ENCODE data around the gene KCNIP1. TPM values are rescaled to one million over a fixed set of nuclear protein-coding genes. Genes with fewer than 3 reads are reported as not detected.
A peak's percentile ranks its signal among the peaks of the same experiment; 100 is the strongest.

KCNIP1 gene
- total RNA-seq, 1 donor from 2014 or later: 5.3 TPM

- Mint-ChIP-seq H3K27ac (no peak overlapping the region), H3K4me3 (no peak overlapping the region), H3K36me3 (no peaks in the 10 kb centered on the region), H3K9me3 (no peaks in the 10 kb centered on the region), H3K27me3 (peaks cover 14% of the 10 kb centered on the region), H3K4me1 (ENCODE audit: unreplicated experiment) (peaks cover 12% of the 10 kb centered on the region)
- TF ChIP-seq, protein P1, sequence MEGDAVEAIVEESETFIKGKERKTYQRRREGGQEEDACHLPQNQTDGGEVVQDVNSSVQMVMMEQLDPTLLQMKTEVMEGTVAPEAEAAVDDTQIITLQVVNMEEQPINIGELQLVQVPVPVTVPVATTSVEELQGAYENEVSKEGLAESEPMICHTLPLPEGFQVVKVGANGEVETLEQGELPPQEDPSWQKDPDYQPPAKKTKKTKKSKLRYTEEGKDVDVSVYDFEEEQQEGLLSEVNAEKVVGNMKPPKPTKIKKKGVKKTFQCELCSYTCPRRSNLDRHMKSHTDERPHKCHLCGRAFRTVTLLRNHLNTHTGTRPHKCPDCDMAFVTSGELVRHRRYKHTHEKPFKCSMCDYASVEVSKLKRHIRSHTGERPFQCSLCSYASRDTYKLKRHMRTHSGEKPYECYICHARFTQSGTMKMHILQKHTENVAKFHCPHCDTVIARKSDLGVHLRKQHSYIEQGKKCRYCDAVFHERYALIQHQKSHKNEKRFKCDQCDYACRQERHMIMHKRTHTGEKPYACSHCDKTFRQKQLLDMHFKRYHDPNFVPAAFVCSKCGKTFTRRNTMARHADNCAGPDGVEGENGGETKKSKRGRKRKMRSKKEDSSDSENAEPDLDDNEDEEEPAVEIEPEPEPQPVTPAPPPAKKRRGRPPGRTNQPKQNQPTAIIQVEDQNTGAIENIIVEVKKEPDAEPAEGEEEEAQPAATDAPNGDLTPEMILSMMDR (conservative IDR thresholded peaks at IDR 0.05): no peak
- peak; percentile 63 for DNase-seq (ENCODE audit: extremely low spot score, unreplicated experiment)
These were observed 19.9 kb upstream of the KCNIP1 start for GRCh38 chr5:170483701-170484458.

DNA sequence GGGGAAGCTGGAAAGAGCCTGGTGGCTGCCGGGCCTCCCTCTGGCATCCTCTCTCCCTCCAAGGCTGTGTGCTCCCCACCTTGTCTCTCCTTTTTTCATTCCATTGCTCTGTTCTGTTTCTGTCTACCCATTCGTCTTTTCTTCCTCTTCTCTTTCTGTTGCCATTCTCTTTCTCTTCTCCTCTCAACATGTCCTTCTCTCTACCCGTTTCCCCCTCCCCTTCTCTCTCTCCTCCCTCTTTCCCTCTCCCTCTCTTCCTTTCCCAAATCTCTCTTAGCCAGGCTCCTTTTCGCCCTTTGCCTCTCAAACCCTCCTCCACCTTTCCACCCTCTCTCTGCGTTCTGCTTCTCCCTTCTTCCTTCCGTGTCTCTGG is 19.4 kb upstream of the KCNIP1 start:
- Mint-ChIP-seq H3K4me3 (no peak overlapping the region), H3K27me3 (peaks cover 11% of the 10 kb centered on the region), H3K9me3 (no peaks in the 10 kb centered on the region), H3K4me1 (ENCODE audit: unreplicated experiment) (peaks cover 11% of the 10 kb centered on the region), H3K36me3 (no peaks in the 10 kb centered on the region), H3K27ac (no peak overlapping the region)
- DNase-seq (ENCODE audit: extremely low spot score, unreplicated experiment): peak; percentile 15
- TF ChIP-seq, protein P1 (conservative IDR thresholded peaks at IDR 0.05): no peak

DNA sequence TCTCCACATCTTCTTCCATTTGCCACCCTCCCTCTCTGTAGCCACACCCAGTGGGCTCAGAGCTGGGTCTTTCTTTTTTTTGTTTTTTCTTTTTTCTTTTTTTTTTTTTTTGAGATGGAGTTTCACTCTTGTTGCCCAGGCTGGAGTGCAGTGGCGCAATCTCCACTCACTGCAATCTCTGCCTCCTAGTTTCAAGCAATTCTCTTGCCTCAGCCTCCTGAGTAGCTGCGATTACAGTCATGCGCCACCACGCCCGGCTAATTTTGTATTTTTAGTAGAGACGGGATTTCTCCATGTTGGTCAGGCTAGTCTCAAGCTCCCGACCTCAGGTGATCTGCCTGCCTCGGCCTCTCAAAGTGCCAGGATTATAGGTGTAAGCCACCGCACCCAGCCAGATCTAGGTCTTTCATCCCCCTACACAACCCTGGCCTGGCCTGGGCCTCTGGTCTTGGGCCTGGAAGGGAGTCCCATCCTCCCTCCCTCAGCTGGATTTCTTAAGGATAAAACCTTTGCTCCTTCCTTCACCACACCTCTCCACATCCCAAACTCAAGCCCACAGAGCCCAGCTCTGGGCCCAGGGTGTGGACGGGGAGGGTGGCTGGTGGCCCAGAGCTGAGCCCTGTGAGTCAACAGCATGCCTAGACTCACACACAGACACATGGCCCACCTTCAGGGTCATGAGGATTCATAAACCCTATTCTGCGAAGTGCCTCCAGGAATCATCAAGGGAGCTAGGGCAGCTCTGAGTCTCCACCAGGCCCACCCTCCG is 18.8 kb upstream of the KCNIP1 start:
- H3K36me3 Mint-ChIP-seq: no peaks in the 10 kb centered on the region
- H3K9me3 Mint-ChIP-seq: no peaks in the 10 kb centered on the region
- TF ChIP-seq, protein P1 (conservative IDR thresholded peaks at IDR 0.05): no peak
- no peak overlapping the region for H3K27ac Mint-ChIP-seq
- H3K4me3 Mint-ChIP-seq: no peak overlapping the region
- DNase-seq (ENCODE audit: extremely low spot score, unreplicated experiment): no peak
- H3K4me1 Mint-ChIP-seq (ENCODE audit: unreplicated experiment): peaks cover 8% of the 10 kb centered on the region
- peaks cover 11% of the 10 kb centered on the region for H3K27me3 Mint-ChIP-seq

DNA sequence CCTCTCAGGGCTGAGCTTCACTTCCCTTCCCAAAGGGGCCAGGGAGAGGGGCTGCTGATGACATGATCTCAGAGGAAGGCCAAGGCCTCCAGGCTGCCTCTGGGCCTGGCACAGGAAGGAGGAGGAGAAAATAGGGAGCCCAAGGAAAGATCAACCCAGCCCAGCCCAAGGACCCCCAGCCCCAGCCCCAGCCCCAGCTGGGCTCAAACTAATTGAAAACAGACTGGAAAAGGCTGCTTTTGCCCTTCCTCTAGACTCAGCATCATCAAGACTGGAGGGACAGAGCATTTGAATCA is 18.3 kb upstream of the KCNIP1 start:
- TF ChIP-seq, protein P1 (conservative IDR thresholded peaks at IDR 0.05): no peak
- peaks cover 11% of the 10 kb centered on the region for H3K27me3 Mint-ChIP-seq
- H3K4me1 Mint-ChIP-seq (ENCODE audit: unreplicated experiment): peaks cover 9% of the 10 kb centered on the region
- H3K9me3 Mint-ChIP-seq: no peaks in the 10 kb centered on the region
- no peak for DNase-seq (ENCODE audit: extremely low spot score, unreplicated experiment)
- H3K27ac Mint-ChIP-seq: no peak overlapping the region
- no peaks in the 10 kb centered on the region for H3K36me3 Mint-ChIP-seq
- no peak overlapping the region for H3K4me3 Mint-ChIP-seq

GRCh38 chr5:170486371-170486770 is 17.4 kb upstream of the KCNIP1 start:
- Mint-ChIP-seq H3K36me3 (no peaks in the 10 kb centered on the region), H3K27me3 (peaks cover 11% of the 10 kb centered on the region), H3K9me3 (no peaks in the 10 kb centered on the region), H3K4me1 (ENCODE audit: unreplicated experiment) (peaks cover 17% of the 10 kb centered on the region), H3K27ac (no peak overlapping the region), H3K4me3 (no peak overlapping the region)
- DNase-seq (ENCODE audit: extremely low spot score, unreplicated experiment): no peak
- TF ChIP-seq, protein P1 (conservative IDR thresholded peaks at IDR 0.05): no peak

All from type B pancreatic cell (in vitro differentiated cells).